Esophagus mucosa (tissue), 1 donor: Measurements from ENCODE around the gene TMEM144. TPM values are rescaled to one million over a fixed set of nuclear protein-coding genes. Genes with fewer than 3 reads are reported as not detected.
A peak's percentile ranks its signal among the peaks of the same experiment; 100 is the strongest.
"Not testable (repeated sequence)": the region's sequence is repeated elsewhere in the genome, so short reads cannot be mapped to it uniquely, and the experiment has no call there.

Experiments used
- ATAC-seq: fragments of 200-7000 bp; cut with Tn5 transposase; one replicate; pipeline ENCODE4 v1.9.1; 2020
- total RNA-seq: library from RNA; stranded (reverse); gene quantifications from one replicate; pipeline ENCODE4 v1.2.4, GENCODE V29; 2023
- donor health status: DM: yes; HTN: yes; CAD: no.

Gene TMEM144
- total RNA-seq, 1 donor from 2014 or later, result 8.1 TPM

DNA sequence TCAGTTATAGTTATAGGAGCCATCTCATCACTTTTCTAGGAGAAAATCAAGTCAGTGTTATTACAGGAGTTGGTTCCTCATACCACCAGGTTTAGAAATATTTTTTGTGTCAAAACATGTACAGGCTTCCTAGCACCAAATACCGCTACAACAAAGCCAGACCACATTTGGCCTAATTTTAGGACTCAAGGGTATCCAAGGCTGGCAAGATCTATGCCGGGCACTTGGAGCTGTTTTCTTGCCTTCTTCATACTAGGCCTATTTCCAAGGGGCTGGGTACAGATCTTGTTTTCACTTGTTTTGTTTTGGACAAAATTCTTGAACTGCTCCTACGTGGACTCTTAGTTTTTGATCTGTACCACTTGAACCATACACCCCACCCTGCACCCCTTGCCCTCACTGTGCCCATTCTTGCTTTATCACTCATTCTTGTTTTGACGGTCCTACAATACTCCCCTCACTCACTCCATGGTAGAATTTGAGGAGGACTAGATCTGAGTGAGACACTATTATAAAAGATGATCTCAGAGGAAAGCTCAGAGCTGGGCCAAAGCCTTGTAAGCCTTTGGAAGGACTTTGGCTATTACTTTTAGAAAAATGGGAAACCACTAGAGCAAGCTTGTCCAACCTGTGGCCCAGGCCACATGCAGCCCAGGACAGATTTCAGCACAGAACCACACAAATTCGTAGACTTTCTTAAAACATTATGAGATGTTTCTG lies 17.7 kb upstream of the TMEM144 start:
- ATAC-seq, result no peak

DNA sequence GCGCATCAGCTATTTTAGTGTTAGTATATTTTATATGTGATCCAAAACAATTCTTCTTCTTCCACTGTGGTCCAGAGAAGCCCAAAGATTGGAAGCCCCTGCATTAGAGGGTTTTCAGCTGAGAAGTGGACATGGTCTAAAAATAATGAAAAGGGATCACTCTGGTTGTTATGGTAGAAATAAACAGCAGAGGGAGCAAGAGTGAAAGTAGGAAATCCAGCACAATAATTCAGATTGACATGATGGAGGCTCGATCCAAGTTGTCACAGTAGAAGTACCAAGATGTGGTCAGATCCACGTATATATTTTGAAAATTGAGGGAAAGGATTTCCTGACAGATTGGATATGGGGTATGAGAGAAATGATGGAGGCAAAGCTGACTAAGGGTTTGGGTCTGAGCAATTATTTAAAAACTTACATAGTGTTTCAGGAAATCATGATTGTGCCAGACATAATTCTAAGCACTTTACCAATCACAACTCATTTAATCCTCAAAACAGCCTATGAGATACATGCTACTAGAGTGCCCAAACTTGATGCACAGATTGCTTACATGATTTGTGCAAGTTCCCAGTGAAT lies 17.0 kb upstream of the TMEM144 start:
- peak; percentile 37 for ATAC-seq

DNA sequence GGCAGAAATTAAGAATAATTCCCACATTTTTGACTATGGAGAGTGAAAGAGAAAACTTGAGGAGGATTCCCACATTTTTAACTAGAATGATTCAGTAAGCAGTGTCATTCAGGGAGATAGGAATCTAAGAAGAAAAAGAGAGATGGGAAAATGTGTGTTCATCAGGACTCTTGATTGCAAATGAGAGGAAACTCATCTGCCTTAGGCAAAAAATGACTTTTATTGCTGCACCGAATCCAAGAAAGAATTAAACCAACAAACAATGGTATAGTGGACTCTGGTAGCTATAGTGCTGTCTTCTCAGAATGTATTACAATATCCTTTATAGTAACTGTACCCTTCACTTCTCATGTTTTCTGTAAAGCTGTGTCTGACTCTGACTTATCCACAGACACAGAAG lies 15.0 kb upstream of the TMEM144 start:
- no peak for ATAC-seq

DNA sequence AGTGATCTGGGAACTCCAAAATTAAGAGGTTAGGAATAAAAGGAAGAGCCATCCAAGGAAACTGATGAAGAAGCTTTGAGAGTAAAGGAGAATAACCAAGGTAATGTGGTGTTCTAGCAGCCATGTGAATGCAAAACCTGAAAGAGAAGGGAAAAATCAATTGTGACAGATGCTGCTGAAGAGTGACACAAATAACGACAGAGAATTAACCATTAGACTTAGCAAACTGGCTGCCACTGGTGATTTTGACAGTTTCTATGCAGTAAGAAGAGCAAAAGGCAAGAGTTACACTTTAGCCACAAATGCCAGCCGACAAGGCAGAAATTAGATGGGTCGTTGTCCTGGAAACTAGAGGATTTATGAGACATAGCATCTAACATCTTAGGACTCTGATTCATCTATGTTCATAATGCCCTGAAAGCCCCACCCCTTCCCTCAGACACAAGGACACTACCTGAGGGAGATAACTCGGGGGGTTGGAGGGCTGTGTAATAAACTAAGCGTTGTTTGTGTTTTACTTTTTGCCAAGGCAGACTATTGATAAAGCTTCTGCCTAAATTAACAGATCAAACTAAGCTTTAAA lies 13.0 kb upstream of the TMEM144 start:
- ATAC-seq, result no peak

DNA sequence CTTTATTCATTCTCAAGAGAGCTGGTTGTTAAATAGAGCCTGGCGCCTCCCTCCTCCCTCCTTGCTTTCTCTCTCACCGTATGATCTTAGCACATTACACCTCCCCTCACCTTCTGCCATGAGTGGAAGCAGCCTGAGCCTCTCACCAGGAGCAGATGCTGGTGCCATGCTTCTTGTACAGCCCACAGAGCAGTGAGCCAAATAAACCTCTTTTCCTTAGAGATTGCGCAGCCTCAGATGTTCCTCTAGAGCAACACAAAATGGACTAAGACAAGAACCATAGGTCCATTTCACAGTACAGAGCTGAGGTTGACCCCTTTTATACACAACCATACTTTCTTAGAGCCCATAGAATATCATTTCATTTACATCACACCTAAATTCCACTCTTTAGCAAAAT lies 10.1 kb upstream of the TMEM144 start:
- ATAC-seq, result no peak

DNA sequence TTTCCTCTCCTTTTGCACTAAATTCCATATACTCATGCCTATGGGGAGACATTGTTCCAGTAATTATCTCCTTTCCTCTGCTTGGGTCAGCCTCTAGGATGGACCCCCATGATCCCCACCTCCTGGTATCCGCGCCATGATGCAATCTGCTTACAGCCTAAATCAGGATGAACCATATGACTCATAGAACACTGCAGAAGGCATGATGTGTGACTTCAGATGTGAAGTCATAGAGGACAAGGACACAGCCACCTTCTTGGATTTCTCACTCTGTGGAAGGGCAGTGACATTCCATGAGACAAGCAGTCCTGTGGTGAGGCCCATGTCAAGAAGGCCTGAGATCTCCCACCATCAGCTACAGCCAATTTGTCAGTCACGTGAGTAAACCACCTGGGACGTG lies 9.0 kb upstream of the TMEM144 start:
- no peak for ATAC-seq

DNA sequence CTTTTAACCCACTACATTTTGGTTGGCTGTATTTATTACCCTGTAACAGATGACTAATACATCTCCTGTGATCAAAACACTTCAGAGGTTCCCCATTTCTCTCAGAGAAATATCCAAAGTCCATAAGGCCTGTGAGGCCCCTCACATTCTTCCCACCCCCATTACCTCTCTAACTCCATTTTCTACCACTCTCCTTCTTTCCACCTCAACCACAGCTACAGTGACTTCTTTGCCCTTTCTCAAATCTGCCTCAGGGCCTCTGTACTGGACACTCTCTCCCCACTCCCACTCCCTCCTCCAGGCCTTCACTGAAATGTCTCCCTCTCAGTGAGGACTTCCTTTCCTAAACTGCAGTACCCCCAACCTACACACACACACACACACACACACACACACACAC lies 8.4 kb upstream of the TMEM144 start:
- ATAC-seq, result no peak

DNA sequence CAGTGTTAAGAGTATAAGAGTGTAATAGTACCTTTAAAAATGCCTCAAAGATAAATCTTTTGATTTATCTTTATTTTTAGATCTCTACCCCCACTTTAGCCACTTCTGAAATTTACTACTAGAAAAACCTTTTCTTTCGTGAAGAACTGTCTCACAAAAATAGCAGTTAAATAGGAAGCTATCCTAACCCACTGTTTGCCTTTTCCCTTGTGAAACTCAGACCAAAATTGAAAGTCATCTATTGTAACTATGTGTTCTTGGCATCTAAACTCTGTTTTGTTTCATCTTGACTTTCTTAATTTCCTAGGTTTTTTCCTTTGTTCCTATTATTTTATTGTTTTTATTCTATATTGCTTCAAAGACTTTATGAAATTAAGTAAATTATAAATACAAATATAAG lies 7.8 kb upstream of the TMEM144 start:
- ATAC-seq, result no peak

DNA sequence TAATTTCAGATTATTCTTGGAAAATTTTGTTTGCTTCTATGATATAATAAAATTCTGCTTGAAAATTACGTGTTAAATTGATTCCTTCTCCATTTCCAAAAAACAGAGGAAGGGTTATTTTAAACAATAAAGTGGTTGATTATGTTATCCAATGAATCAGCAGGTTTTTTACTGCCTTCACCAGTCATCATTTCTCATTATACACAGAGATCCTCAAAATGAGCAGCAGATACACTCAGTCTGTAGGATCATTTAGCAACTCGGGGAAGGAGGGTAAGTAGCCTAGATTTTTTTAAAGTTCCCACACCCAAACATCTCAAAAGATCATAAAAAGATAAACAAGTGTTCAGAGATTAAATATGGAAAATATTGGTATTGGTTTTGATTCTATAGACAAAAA lies 6.8 kb upstream of the TMEM144 start:
- no peak for ATAC-seq

DNA sequence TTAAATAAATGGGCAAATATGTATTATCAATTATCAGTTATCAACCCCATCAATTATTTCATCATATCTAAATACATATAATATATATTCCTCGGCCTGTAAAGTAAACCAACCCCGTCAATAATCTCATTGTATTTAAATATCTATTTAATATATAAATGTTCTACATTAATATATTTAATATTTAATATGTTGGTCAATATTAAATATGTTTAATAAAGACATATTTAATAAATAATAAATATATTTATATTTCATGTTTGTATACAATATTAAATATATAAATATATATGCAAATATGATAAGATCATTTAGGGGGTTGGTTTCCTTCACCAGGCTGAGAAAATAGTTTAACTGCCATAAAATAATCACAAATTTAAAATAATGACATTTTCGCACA lies 6.4 kb upstream of the TMEM144 start:
- ATAC-seq, result no peak

DNA sequence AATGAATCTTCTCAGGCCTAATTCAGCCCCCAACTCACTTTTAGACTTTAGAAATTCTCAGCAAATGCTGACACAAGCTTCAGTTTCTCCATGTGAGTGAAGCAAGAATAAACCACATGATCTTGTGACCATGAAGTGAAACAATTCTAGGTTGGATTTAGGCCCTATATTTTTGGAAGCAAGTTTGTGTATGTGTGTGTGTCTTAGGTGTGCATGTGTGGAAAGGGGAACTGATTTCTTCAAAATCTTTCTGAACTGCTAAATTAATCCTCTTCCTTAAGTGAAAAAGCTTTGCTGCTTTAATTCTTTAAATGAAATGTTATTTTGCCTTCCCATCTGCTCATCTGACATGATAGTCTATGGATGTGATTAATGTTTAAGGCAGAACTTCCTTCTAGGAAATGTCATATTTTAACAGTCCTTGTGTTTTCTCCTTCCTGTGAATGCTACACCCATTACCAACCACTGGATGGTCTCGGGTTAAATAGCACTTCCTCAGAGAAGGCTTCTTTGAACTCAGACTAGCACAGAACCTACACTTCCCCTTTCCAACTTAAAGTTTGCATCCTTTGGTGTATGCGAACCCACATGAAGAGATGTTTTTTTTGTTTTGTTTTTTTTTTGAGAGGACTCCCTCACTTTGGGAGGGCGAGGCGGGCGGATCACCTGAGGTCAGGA lies 1.2 kb upstream of the TMEM144 start:
- no peak for ATAC-seq

DNA sequence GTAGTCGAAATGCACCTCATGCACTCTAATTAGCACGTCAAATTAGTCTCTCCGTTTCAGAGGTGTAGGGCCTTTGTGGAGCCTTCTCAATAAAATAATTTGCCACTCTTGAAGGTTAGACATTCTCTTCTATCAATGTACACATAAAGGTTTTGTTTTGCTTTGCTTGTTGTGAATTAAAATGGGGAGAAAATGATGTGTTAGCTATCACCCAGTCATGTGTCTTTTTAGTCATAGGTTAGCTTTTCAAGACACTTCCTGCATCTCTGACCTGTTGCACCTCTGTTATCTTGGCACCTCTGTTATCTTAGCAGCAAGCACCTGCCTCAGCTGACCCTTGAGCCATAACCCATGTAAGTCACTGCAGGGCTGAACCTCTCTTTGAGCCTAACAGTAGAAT lies 936 bp downstream of the TMEM144 start:
- ATAC-seq, result no peak

DNA sequence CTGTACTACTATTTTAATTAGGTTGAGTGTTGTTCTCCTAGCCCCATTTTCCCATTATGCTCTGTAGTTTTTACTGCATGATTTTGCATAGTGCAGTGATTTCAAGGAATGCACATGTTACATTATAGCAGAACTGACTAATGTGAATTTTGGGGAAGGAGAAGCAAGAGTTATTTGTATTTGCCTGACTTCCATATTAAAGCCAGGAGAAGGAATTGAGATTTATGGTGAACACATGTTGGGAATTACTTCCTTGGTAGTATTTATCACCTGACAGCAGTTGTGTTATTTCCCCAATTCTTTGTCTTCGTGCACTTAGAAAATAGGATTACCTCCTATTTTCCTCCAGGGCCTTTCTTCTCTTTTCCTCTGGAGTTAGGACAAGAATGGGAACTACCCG lies 3.2 kb downstream of the TMEM144 start:
- ATAC-seq, result no peak

DNA sequence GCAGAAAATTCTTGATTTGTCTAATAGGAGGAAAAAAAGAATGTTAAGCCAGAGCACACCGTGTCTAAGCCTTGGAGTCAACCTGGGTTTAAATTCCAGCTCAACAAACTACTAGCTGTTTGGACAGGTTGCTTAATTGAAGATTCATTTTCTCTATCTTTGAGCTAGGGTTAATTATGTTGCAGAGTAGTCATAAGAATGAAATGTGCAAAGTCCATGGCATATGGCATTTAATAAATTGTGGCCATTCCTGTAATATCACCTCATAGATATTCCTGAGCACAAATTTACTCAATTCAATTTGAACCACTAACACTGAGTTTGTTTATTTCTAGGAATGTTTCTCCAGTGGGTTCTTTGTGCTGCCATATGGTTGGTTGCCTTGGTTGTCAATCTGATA lies 4.6 kb downstream of the TMEM144 start:
- ATAC-seq, result no peak

DNA sequence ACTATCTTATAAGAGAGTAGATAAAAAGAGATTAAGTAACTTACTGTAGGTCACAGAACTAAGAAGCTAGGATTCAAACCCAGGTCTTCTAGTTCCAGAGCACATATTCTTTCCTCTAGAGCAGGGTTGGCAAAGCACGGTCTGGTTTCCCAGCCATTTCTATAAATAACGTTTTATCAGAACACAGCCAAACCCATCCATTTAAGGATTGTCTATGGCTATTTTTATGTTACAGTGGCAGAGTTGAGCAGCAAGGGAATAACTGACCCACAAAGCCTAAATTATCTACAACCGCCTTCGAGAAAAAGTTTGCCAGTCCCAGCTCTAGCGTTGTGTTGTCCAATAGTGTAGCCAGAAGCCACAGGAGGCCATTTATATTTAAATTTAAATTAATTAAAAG lies 7.5 kb downstream of the TMEM144 start:
- ATAC-seq, result no peak

DNA sequence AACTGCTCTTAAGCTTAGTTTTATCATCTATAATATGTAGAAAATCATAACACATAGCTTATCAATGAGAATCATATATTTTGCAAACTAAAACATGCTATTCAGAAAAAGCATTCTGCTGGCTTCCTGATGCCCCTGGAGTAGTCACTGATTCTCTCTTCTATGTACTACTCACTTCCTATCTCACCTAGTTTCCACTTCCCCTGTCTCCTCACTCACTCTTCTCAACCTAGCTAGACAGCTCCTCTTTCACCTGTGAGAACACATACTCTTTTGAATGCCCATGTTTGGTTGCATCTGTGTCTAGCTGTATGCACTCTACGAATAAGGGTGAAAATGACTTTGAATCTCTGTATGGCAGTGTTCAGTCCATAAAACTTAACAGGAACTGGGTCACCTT lies 9.3 kb downstream of the TMEM144 start:
- no peak for ATAC-seq

DNA sequence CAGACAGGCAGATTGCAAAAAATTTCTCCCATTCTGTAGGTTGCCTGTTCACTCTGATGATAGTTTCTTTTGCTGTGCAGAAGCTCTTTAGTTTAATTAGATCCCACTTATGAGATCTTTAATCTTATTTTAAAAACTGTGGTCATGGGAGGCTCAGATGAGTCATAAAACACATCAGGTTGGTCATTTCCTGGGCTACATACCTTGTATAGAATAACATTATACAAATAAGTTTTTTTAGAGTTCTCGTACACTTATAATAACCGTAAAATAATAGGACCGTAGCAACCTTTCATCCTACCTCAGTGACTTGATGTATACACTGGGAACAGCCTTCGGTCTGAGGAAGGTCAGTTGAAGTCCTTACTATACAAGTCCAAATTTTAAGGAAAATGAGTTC lies 14.0 kb downstream of the TMEM144 start:
- ATAC-seq, result not testable (repeated sequence)

DNA sequence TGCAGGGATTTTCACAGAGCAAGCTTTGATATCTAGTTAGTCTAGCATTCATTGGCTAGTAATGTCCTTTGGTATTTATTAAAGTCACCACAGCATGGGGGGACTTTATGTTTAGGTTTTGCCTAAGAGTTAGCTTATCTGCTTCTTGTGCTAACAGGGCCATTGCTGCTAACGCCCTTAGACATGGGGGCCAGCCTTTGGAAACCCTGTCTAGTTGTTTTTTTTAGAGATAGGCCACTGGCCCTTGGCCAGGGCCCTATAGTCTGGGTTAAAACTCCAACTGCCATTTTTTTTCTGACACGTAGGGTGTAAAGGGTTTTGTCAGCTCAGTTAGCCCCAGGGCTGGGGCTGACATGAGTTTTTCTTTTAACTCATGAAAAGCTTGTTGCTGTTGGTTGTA lies 14.7 kb downstream of the TMEM144 start:
- not testable (repeated sequence) for ATAC-seq

DNA sequence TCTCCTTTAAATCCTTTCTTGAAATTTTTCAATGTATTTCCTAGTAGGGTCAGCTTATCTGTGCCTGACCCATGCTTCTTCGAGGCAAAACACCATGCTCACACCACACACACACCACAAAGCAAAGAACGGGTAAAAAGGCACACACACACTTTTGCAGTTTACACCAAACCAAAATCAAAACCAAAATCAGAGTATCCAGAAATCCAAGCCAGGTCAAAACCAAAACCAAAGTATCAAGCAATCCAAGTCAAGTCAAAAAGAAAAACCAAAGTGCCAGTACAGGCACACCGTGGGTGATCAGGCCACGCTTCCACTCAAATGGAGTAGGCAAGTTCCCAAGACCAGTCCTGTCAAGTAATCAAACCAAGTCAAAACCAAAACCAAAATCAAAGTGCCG lies 17.6 kb downstream of the TMEM144 start:
- not testable (repeated sequence) for ATAC-seq

DNA sequence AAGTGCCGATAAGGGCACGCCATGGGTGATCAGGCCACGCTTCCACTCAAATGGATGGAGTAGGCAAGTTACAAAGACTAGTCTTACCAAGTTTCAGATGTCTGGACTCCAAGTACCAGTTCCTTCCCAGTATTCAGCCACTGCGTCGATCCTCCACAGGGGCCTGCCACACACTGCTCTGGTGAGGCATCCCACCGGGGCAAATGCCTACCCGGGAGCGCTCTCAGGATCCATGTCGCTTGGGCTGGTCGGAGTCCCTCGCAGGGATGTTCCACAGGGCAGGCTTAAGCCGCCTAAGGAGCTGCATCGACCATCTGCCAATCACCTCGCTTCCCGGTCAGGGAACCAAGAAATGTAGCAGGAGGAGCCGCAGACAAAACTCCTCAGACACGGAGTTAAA lies 18.1 kb downstream of the TMEM144 start:
- ATAC-seq, result not testable (repeated sequence)

DNA sequence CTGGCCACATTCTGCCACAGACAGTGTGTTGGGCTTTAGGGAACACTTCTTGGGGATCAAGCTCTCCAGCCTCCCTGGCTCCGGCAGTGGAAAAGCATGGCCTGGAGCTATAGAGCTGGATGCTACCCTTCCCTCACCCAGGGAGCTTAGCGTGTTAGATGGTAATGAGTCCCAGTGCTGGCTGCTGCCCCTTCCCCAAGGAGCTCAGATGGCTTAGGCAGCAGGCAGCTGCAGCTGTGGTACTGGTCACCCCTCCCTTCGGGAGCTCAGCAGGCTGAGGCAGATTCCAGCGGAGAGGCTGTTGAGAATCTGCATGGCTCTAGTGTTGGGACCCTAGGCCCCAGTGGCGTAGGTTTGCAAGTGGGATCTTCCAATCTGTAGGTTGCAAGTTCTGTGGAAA lies 19.5 kb downstream of the TMEM144 start:
- no peak for ATAC-seq

DNA sequence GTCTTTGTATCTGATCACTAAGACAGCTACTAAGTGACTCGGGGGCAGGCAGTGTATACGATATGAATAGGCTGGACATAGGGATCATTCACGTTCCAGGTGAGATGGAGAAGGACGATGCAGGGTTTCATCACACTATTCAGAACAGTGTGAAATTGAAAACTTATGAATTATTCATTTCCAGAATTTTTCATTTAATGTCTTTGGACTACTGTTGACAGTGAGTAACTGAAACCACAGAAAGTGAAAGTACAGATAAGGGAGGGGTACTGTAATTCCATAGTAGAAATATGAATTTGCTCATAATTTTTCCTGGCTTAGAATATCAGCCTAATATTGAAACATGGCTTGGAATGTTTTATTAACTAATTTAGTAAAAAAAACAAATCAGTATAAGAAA lies 24.4 kb downstream of the TMEM144 start:
- no peak for ATAC-seq

DNA sequence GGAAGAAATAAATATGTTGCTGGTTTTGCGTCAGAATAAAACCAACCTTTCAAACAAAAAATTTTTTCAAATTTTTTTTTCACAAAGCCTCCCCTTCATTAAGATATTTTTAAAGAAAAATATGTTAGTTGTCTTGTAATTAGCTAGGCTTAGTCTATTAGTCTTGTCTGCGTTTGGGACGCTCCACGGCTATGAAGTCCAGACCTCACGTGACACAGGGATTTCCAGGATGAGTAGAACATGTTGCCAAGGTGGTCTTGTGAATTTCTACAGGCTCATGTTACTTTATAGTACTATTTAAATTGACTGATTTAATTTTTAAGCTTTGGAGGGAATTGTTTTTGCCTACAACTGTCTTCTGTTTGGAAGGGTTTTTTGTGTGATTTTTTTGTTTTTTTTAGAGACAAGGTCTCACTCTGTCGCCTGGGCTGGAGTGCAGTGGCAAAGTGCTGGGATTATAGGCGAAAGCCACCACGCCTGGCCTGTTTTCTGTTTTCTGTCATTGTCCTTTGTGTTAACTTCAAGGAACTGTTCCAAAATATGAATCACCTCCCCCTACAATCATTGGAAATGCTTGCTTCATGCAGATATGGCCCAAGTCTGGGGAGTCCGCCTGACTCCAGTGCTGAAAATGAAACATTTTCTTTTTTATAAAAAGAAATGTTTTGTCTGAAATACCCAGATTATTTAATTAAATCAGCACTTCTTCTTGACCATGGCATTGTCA lies 26.2 kb downstream of the TMEM144 start:
- ATAC-seq, result no peak
